ENCODE measurements around the gene HOXA2.
A peak's percentile ranks its signal among the peaks of the same experiment; 100 is the strongest.

HOXA2 gene

GRCh38 chr7:27110186-27111031, 7.9 kb upstream of the HOXA2 start:
- Histone ChIP-seq H3K36me3 (ENCODE audit: control insufficient read depth in 2 of 2, insufficient read depth in 1 of 2, low read length in 2 of 2) (peaks cover 11 to 25% of the 10 kb centered on the region in 2 experiments), H3K4me3 (ENCODE audit: low read depth, low read length) (peak overlapping the region; percentile 70), H3K27ac (ENCODE audit: extremely low read depth, low read depth, low read length) (peak overlapping the region; percentile 99), H3K9me3 (ENCODE audit: control insufficient read depth, insufficient read depth, low read depth, low read length) (no peaks in the 10 kb centered on the region), H3K4me1 (ENCODE audit: control insufficient read depth, insufficient read depth, low read length) (peaks cover 6% of the 10 kb centered on the region)
- ChIA-PET CTCF (interaction anchor here (0.7 to 1.9 kb wide), 7 partner anchors 10 to 256 kb away, joined by 3 to 6 read pairs (median 4); partner anchors contain the start of genes HOXA4 and HOXA5), POLR2A (interaction anchor here (0.7 to 3.2 kb wide), 8 partner anchors 10 to 246 kb away, joined by 3 to 31 read pairs (median 4); partner anchors contain the start of genes HOXA1, HOXA4 and SKAP2)
- no peak for TF ChIP-seq PRDM6 (tag by site-specific recombination; IDR thresholded peaks at IDR 0.05)
- TF ChIP-seq PRDM10 (tag by site-specific recombination; IDR thresholded peaks at IDR 0.05) = peak; percentile 36; the same call in 1 of the 2 replicates
- TF ChIP-seq MZF1 (tag by site-specific recombination; IDR thresholded peaks at IDR 0.05; ENCODE audit: borderline replicate concordance) = peak; percentile 61; the same call in 1 of the 2 replicates
- TF ChIP-seq ZNF362 (tag by site-specific recombination; IDR thresholded peaks at IDR 0.05) = no peak
- no peak for TF ChIP-seq ZNF610 (tag by site-specific recombination; IDR thresholded peaks at IDR 0.05; ENCODE audit: borderline replicate concordance)
- peak; percentile 37; the same call in 1 of the 2 replicates for TF ChIP-seq PRDM1 (tag by site-specific recombination; IDR thresholded peaks at IDR 0.05)
- TF ChIP-seq ZIC2 (tag by site-specific recombination; IDR thresholded peaks at IDR 0.05) = 0 out of 2 replicates have a peak, but pooled peaks have one; percentile 24
- peak; percentile 45; the same call in 1 of the 2 replicates for TF ChIP-seq YY1 (tag by site-specific recombination; IDR thresholded peaks at IDR 0.05)
- no peak for TF ChIP-seq ZNF16 (tag by site-specific recombination; IDR thresholded peaks at IDR 0.05; ENCODE audit: low read depth)
- no peak for TF ChIP-seq YY2 (tag by site-specific recombination; IDR thresholded peaks at IDR 0.05)
- TF ChIP-seq ZNF596 (tag by site-specific recombination; IDR thresholded peaks at IDR 0.05) = no peak
- peak; percentile 49; the same call in 1 of the 2 replicates for TF ChIP-seq KLF10 (tag by site-specific recombination; IDR thresholded peaks at IDR 0.05)
- 0 out of 2 replicates have a peak, but pooled peaks have one; percentile 40 for TF ChIP-seq ZNF423 (tag by site-specific recombination; IDR thresholded peaks at IDR 0.05)
- no peak for TF ChIP-seq ZNF624 (tag by site-specific recombination; IDR thresholded peaks at IDR 0.05)
- TF ChIP-seq ZBTB8A (tag by site-specific recombination; IDR thresholded peaks at IDR 0.05) = 0 out of 2 replicates have a peak, but pooled peaks have one; percentile 27
- 0 out of 2 replicates have a peak, but pooled peaks have one; percentile 29 for TF ChIP-seq ZEB2 (tag by site-specific recombination; IDR thresholded peaks at IDR 0.05)
- 0 out of 2 replicates have a peak, but pooled peaks have one; percentile 42 for TF ChIP-seq INSM2 (tag by site-specific recombination; IDR thresholded peaks at IDR 0.05)
- 0 out of 2 replicates have a peak, but pooled peaks have one; percentile 46 for TF ChIP-seq ZNF660 (tag by site-specific recombination; IDR thresholded peaks at IDR 0.05)
- TF ChIP-seq HIC1 (tag by site-specific recombination; IDR thresholded peaks at IDR 0.05) = peak; percentile 45; the same call in 1 of the 2 replicates
- no peak for TF ChIP-seq ZNF398 (tag by site-specific recombination; IDR thresholded peaks at IDR 0.05)
- 0 out of 2 replicates have a peak, but pooled peaks have one; percentile 13 for TF ChIP-seq ZBTB44 (tag by site-specific recombination; IDR thresholded peaks at IDR 0.05)

All from HEK293 (cell line).